Measurements from ENCODE around the gene KCNMB3.

Gene KCNMB3

GRCh38 chr3:179279837-179280236, 28.9 kb upstream of the KCNMB3 start:
- no peak for TF ChIP-seq CTCF (IDR thresholded peaks at IDR 0.05; ENCODE audit: insufficient read depth, low read length, poor library complexity, severe bottlenecking)
- TF ChIP-seq EZH2phosphoT487 (conservative IDR thresholded peaks at IDR 0.05; ENCODE audit: low read length) = no peak
- Histone ChIP-seq H3K4me2 (ENCODE audit: low read depth, low read length, poor library complexity, severe bottlenecking) (no peak overlapping the region), H3K27ac (ENCODE audit: low read depth, low read length) (no peak overlapping the region), H3K36me3 (ENCODE audit: low read length) (no peaks in the 10 kb centered on the region), H3K4me3 (ENCODE audit: insufficient read depth, low read length, poor library complexity, severe bottlenecking) (no peak overlapping the region), H3K9ac (ENCODE audit: low read length) (no peak overlapping the region), H3K9me3 (ENCODE audit: insufficient read depth, low read length) (no peaks in the 10 kb centered on the region), H3F3A (ENCODE audit: insufficient read depth) (no peaks in the 10 kb centered on the region), H4K20me1 (ENCODE audit: low read depth, low read length) (no peaks in the 10 kb centered on the region), H3K79me2 (ENCODE audit: insufficient read depth, low read length) (no peaks in the 10 kb centered on the region), H3K27me3 (ENCODE audit: low read length) (no peaks in the 10 kb centered on the region), H2AFZ (ENCODE audit: low read depth, low read length, severe bottlenecking) (no peak overlapping the region), H3K9me2 (replicated peaks; ENCODE audit: insufficient read depth, low read length) (no peaks in the 10 kb centered on the region)

- Histone ChIP-seq H3K36me3 (ENCODE audit: low read length) (no peaks in the 10 kb centered on the region), H3F3A (ENCODE audit: insufficient read depth) (no peaks in the 10 kb centered on the region), H3K4me2 (ENCODE audit: low read depth, low read length, poor library complexity, severe bottlenecking) (no peak overlapping the region), H4K20me1 (ENCODE audit: low read depth, low read length) (no peaks in the 10 kb centered on the region), H3K27me3 (ENCODE audit: low read length) (no peaks in the 10 kb centered on the region), H2AFZ (ENCODE audit: low read depth, low read length, severe bottlenecking) (no peak overlapping the region), H3K27ac (ENCODE audit: low read depth, low read length) (no peak overlapping the region), H3K9ac (ENCODE audit: low read length) (no peak overlapping the region), H3K4me3 (ENCODE audit: insufficient read depth, low read length, poor library complexity, severe bottlenecking) (no peak overlapping the region), H3K9me2 (replicated peaks; ENCODE audit: insufficient read depth, low read length) (no peaks in the 10 kb centered on the region), H3K9me3 (ENCODE audit: insufficient read depth, low read length) (no peaks in the 10 kb centered on the region), H3K79me2 (ENCODE audit: insufficient read depth, low read length) (no peaks in the 10 kb centered on the region)
- TF ChIP-seq EZH2phosphoT487 (conservative IDR thresholded peaks at IDR 0.05; ENCODE audit: low read length) (no peak), CTCF (IDR thresholded peaks at IDR 0.05; ENCODE audit: insufficient read depth, low read length, poor library complexity, severe bottlenecking) (no peak)
Observed at GRCh38 chr3:179278932-179279693, 28.2 kb upstream of the KCNMB3 start.

DNA sequence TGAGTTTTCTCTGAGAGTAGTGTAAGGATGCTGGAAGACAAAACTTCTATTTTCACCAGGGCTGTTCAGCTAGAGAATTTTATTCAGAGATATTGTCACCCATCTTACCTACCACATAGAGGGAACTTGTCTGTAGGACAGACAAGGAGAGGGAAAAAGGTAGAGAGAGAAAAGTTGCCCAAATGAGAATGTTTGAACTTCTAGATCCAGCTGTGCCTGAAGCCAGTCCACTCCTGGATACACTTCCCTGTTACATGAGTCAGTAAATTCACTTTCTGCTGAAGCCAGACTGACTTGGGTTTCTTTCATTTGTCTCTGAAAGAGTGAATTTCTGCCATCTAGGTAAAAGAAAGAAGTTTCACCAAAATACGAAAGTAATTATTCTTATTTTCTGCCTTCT, 27.2 kb upstream of the KCNMB3 start:
- Histone ChIP-seq H3K4me2 (ENCODE audit: low read depth, low read length, poor library complexity, severe bottlenecking) (no peak overlapping the region), H3K9ac (ENCODE audit: low read length) (no peak overlapping the region), H3K27ac (ENCODE audit: low read depth, low read length) (no peak overlapping the region), H2AFZ (ENCODE audit: low read depth, low read length, severe bottlenecking) (no peak overlapping the region), H3K27me3 (ENCODE audit: low read length) (no peaks in the 10 kb centered on the region), H3K36me3 (ENCODE audit: low read length) (no peaks in the 10 kb centered on the region), H4K20me1 (ENCODE audit: low read depth, low read length) (no peaks in the 10 kb centered on the region), H3K9me3 (ENCODE audit: insufficient read depth, low read length) (no peaks in the 10 kb centered on the region), H3K79me2 (ENCODE audit: insufficient read depth, low read length) (no peaks in the 10 kb centered on the region), H3F3A (ENCODE audit: insufficient read depth) (no peaks in the 10 kb centered on the region), H3K9me2 (replicated peaks; ENCODE audit: insufficient read depth, low read length) (no peaks in the 10 kb centered on the region), H3K4me3 (ENCODE audit: insufficient read depth, low read length, poor library complexity, severe bottlenecking) (no peak overlapping the region)
- no peak for TF ChIP-seq EZH2phosphoT487 (conservative IDR thresholded peaks at IDR 0.05; ENCODE audit: low read length)
- no peak for TF ChIP-seq CTCF (IDR thresholded peaks at IDR 0.05; ENCODE audit: insufficient read depth, low read length, poor library complexity, severe bottlenecking)
